RWPE2 (cell line): ENCODE results near the gene FAM118B.

ENCODE experiments used
- ATAC-seq: fragments of 200-7000 bp; cut with Tn5 transposase; 3 replicates; pipeline ENCODE4 v1.9.1; 2021; ENCODE audit warnings: low read depth
- DNase-seq: peaks from one replicate; pipeline ENCODE4 v3.0.0-alpha.2; 2020; ENCODE audit warnings: low spot score
- H3K27ac ChIP-seq: fragments of 450-650 bp; 2 replicates; pipeline ENCODE4 v1.5.1; 2017; ENCODE audit warnings: mild to moderate bottlenecking; ENCODE audit not compliant: poor library complexity, severe bottlenecking
- H3K27me3 ChIP-seq: fragments of 250-450 bp; sonication (Bioruptor Pico); 2 replicates; pipeline ENCODE4 v1.5.1; 2021; ENCODE audit warnings: mild to moderate bottlenecking, moderate library complexity; ENCODE audit not compliant: insufficient read depth, poor library complexity, severe bottlenecking
- H3K36me3 ChIP-seq: fragments of 250-450 bp; sonication (Bioruptor Pico); 2 replicates; pipeline ENCODE4 v1.5.1; 2020; ENCODE audit warnings: low read depth, mild to moderate bottlenecking, moderate library complexity
- H3K4me1 ChIP-seq: fragments of 250-450 bp; sonication (Bioruptor Pico); 2 replicates; pipeline ENCODE4 v1.5.1; 2021; ENCODE audit warnings: mild to moderate bottlenecking, moderate library complexity; ENCODE audit not compliant: insufficient read depth, poor library complexity, severe bottlenecking
- H3K4me3 ChIP-seq: fragments of 250-450 bp; sonication (Bioruptor Pico); 2 replicates; pipeline ENCODE4 v1.5.1; 2021; ENCODE audit warnings: mild to moderate bottlenecking, moderate library complexity; ENCODE audit not compliant: severe bottlenecking
- H3K9me3 ChIP-seq: fragments of 250-450 bp; sonication (Bioruptor Pico); 2 replicates; pipeline ENCODE4 v1.5.1; 2021; ENCODE audit warnings: mild to moderate bottlenecking, moderate library complexity; ENCODE audit not compliant: severe bottlenecking
- TF ChIP-seq, protein P1 (sequence below): fragments of 450-650 bp; IDR thresholded peaks from one replicate; pipeline ENCODE4 v1.5.1; 2017; ENCODE audit warnings: mild to moderate bottlenecking, moderate library complexity; ENCODE audit not compliant: poor library complexity, severe bottlenecking

FAM118B gene

DNA sequence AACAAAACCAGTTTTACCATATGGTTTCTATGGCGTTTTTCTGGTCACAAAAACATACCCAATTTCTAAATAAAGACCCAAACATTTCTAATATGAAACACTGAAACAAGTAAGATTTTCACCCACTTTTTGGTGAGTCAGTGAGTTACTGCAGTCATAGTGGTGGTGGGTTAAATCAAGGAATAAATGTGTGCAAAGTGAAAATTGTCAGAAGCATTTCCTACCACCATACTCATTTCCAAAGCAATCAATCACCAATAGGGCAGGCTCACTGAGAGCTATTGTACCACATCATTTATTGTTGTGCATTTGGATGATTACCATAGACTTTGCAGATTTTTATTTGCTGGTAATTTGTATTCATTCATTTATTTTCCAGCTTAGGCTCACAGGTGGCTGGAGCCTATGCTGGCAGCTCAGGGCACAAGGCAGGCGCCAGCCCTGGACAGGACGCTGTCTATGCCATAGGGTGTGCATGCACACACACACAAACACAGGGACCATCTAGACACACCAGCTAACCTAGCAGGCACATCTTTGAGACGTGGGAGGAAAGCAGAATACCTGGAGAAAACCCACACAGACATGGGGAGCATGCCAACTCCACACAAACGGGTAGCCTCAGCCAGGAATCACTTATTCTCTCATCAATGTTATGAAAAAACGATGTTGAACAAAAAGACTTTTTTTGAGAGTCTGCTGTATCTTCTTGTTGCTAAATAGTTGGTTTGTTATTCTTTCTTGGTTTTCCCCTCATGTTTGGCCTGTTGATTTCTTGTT is 5.1 kb downstream of the FAM118B start:
- peaks cover 2% of the 10 kb centered on the region for H3K4me1 ChIP-seq
- TF ChIP-seq, protein P1, sequence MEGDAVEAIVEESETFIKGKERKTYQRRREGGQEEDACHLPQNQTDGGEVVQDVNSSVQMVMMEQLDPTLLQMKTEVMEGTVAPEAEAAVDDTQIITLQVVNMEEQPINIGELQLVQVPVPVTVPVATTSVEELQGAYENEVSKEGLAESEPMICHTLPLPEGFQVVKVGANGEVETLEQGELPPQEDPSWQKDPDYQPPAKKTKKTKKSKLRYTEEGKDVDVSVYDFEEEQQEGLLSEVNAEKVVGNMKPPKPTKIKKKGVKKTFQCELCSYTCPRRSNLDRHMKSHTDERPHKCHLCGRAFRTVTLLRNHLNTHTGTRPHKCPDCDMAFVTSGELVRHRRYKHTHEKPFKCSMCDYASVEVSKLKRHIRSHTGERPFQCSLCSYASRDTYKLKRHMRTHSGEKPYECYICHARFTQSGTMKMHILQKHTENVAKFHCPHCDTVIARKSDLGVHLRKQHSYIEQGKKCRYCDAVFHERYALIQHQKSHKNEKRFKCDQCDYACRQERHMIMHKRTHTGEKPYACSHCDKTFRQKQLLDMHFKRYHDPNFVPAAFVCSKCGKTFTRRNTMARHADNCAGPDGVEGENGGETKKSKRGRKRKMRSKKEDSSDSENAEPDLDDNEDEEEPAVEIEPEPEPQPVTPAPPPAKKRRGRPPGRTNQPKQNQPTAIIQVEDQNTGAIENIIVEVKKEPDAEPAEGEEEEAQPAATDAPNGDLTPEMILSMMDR = no peak
- no peak overlapping the region for H3K4me3 ChIP-seq
- ATAC-seq (no peak), DNase-seq (no peak)
- no peaks in the 10 kb centered on the region for H3K9me3 ChIP-seq
- H3K36me3 ChIP-seq = no peaks in the 10 kb centered on the region; the same call in 1 of the 2 replicates
- no peaks in the 10 kb centered on the region for H3K27me3 ChIP-seq
- no peak overlapping the region for H3K27ac ChIP-seq

DNA sequence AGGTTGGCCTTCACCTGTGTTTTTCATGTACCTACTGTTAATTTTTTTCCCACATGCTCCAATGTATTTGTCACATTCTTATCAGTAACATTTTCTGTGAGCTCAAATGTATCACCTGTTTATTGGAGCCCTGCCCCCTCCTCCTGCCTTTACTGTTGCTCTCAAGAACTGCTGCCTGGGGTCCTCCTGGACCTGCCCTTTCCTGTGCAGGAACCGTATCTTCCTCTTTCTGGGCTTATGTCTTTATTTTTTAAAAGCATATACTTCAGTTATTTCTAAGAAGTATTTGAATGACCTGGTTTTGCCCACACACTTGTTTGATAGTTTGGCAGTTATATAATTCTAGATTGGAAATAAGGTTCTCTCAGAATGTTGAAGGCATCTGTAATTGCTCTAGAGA is 5.9 kb downstream of the FAM118B start:
- Histone ChIP-seq H3K36me3 (no peaks in the 10 kb centered on the region; the same call in 1 of the 2 replicates), H3K27ac (no peak overlapping the region), H3K4me3 (no peak overlapping the region), H3K27me3 (no peaks in the 10 kb centered on the region), H3K9me3 (no peaks in the 10 kb centered on the region), H3K4me1 (peaks cover 2% of the 10 kb centered on the region)
- DNase-seq (no peak), ATAC-seq (no peak)
- TF ChIP-seq, protein P1 = no peak

DNA sequence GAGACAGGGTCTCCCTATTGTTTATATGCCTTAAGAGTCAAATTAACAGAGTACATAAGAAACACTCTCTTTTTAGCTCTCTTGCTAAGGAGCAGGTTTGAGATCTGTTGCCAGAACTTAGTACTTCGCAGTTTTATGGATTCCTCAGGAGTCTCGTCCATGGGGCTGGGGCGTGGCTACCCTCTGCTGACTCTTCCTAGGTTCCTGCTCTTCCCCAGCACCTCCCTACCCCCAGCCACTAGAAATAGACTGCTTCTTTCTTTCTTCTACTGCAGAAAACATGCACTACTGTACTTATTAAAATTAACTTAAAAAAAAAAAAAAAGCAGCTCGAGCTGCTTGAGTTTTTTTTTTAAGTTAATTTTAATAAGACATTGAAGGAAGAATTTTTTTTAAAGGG is 8.0 kb downstream of the FAM118B start:
- Histone ChIP-seq H3K9me3 (no peaks in the 10 kb centered on the region), H3K27ac (no peak overlapping the region), H3K4me1 (no peaks in the 10 kb centered on the region), H3K36me3 (no peaks in the 10 kb centered on the region; the same call in 1 of the 2 replicates), H3K27me3 (no peaks in the 10 kb centered on the region), H3K4me3 (no peak overlapping the region)
- TF ChIP-seq, protein P1 = no peak
- no peak for ATAC-seq
- DNase-seq = no peak

DNA sequence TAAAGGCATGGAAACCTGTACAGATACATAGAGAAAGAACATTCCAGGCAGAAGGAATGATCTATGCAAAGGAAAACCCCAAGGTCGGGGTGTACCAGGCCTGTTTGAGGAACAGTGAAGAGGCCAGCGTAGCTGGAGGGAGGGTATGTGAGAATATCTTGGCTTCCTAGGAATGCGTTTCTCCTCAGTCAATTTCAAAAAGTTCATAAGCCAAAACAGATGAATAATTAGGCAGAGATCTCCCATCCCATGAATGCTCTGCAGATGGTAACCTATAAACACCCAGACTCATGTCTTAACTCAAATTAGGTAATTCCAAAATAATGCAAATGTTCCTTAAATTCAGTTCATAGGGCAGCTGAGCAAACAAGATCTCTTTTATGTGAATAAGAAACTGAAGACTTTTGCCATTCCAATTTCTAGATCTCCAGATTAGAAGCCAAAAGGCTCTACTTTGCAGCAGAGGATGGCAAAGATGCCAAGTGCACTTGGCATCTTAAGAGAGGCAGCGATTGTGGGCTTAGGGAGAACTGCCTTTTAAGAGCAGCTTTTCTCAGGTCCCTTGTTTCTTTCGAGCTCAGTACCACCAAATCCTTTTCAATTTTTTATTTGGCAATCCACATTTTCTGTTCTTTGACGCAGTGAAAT is 13.2 kb downstream of the FAM118B start:
- Histone ChIP-seq H3K9me3 (no peaks in the 10 kb centered on the region), H3K27me3 (no peaks in the 10 kb centered on the region), H3K36me3 (0 out of 2 replicates have a peak, but pooled peaks cover 2% of the 10 kb centered on the region), H3K4me3 (no peak overlapping the region), H3K27ac (no peak overlapping the region), H3K4me1 (no peaks in the 10 kb centered on the region)
- no peak for DNase-seq
- TF ChIP-seq, protein P1 = no peak
- no peak for ATAC-seq

DNA sequence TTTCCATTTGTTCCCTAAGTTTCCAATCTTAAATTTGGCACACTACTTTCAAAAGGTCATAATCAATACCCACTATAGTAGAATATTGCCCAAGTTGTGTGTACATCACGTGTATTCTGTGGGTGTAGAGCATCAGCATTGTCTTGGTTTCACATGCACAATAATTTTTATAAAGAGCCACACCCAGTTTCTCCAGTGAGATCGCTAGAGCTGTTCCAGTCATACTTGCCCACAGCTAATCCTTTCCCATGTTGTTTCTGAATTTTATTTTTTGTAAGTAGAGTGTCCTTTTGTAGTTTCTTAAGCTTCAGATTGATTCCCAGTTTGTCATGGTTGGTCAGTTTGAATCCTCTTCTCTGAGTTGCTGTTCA is 13.7 kb downstream of the FAM118B start:
- ATAC-seq = no peak
- no peak overlapping the region for H3K27ac ChIP-seq
- no peaks in the 10 kb centered on the region for H3K9me3 ChIP-seq
- H3K4me1 ChIP-seq = no peaks in the 10 kb centered on the region
- H3K4me3 ChIP-seq = no peak overlapping the region
- no peak for DNase-seq
- no peaks in the 10 kb centered on the region for H3K27me3 ChIP-seq
- TF ChIP-seq, protein P1 = no peak
- 0 out of 2 replicates have a peak, but pooled peaks cover 5% of the 10 kb centered on the region for H3K36me3 ChIP-seq
